GM18526 (cell line): ENCODE measurements around the gene IPO13.

Experiments used
- POLR2A ChIP-seq: IDR thresholded peaks from 3 replicates; pipeline ENCODE4 v1.6.1; 2011; ENCODE audit not compliant: insufficient read length; ENCODE audit errors: extremely low read depth

The IPO13 gene

GRCh38 chr1:43957407-43958040, 10.8 kb downstream of the IPO13 start:
- TF ChIP-seq POLR2A = no peak

DNA sequence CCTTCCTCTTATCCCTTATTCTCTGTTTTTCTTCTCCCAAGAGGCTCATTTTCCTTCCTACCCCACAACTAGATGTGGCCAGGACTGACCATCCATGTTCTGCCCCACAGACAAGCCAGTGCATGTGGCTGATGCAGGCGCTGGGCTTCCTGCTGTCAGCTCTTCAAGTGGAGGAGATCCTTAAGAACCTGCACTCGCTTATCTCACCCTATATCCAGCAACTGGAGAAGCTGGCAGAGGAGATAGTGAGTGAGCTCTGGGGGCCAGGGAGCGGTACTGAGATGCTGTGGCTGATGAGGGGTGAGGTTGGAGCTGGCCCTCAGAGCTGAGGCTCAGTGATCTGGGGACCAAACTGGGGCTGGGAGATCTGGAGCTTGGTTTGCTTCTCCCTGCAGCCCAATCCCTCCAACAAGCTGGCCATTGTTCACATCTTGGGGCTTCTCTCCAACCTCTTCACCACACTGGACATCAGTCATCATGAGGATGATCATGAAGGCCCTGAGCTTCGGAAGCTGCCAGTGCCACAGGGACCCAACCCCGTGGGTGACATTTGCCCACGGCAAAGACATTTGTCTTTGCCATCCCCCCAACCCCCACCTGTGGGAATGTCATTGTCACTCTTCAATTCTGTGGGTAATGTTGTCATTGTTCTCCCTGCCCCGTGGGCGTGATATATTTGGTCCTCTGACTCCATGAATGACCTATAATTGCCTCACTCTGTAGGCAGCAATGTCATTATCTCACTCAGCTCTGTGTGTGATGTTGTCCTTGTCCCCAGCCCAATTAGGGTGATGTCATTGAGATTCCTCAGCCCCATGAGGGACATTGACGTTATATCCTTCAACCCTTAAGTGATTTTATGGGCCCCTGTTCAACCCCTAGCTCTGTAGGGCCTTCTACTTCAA, 11.9 kb downstream of the IPO13 start:
- TF ChIP-seq POLR2A = no peak

DNA sequence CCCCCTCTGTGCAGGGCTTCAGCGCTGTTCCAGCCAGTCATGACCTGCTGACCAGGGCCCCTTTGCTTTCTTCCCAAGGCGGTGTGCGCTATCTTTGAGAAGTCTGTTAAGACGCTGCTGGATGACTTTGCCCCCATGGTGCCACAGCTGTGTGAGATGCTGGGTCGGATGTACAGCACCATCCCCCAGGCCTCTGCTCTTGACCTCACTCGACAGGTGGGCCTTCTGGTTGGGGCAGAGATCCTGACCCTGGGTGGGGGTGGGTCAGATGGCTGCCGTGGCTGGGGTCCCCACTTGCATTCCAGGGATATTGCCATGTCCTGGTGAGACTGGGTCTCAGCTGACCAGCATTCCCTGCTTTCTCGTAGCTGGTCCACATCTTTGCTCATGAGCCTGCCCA, 14.0 kb downstream of the IPO13 start:
- no peak for TF ChIP-seq POLR2A

GRCh38 chr1:43961692-43962091, 14.9 kb downstream of the IPO13 start:
- no peak for TF ChIP-seq POLR2A

DNA sequence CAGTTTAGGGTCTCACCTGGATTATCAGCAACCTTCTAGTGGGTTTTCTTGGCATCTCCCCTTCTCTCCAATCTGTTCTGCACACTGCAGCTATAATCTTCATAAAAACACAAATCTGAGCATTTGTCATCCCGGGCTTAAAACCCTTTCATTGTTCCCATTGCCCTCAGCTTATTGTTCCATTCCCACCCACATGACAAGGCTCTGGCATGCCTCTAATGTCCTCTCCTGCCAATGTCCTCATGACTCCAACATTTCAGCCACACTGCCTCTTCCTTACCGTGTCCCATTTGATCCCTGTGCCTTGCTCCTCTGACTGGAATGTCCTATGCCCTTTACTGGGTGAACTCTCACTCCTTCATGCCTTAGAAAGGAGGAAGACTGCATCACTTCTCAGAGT, 15.6 kb downstream of the IPO13 start:
- no peak for TF ChIP-seq POLR2A

DNA sequence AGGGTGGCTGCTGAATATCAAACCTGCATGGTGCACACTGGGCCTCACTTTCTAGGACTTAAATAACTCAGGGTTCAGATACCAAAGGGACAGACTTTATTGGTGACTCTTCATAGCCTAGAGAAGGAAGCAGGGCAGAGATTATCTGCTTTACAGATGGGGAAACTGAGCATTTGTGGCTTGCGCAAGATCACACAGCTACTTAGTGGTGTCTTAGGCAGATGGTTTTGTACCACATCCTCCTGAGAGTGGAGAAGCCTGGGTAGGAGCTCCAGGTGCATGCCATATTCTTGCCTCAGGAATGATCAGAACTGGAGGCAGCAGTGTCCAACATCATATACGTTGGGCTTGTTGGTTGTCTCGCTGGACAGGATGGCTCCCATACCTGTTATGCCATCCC, 16.3 kb downstream of the IPO13 start:
- no peak for TF ChIP-seq POLR2A

DNA sequence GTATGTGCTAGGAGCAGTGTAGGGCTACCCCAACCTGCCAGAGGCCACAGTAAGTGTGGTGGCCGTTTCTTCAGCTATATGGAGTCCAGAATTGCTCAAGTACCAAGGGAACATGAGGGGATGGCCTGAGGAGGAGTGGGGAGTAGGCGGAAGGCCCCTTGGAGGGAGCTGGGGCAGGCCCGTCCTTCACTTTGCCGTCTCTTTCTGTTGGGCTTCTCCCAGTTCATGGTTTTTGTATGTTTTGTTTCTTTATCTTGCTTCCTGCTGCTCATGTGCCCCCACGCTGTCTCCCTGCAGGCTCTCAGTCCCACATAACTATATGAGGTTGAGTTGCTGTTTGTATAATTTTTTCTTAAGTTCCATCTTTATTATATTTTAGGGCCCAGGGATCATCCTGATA, 17.1 kb downstream of the IPO13 start:
- no peak for TF ChIP-seq POLR2A

DNA sequence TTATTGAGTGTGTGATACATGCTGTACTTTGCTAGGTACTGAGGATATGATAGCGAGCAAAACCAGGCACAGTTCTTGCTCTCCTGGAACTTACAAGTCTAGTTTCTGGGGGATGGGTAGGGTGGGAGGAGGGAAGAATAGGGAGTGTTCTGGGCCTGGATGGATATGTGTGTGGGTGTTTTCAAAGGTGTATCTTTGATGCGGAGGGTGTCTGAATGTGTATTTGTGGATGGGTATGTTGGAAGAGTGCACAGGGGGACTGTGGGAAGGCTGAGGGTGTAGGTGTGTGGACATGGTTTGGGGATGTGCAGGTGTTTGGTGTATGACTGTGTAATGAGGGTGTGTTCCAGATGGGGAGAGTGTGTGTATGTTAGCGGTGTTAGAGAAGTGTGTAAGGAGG, 18.6 kb downstream of the IPO13 start:
- TF ChIP-seq POLR2A = no peak

- no peak for TF ChIP-seq POLR2A
Measured at GRCh38 chr1:43968348-43968948, 21.7 kb downstream of the IPO13 start.

GRCh38 chr1:43969416-43969745, 22.6 kb downstream of the IPO13 start:
- TF ChIP-seq POLR2A = no peak

DNA sequence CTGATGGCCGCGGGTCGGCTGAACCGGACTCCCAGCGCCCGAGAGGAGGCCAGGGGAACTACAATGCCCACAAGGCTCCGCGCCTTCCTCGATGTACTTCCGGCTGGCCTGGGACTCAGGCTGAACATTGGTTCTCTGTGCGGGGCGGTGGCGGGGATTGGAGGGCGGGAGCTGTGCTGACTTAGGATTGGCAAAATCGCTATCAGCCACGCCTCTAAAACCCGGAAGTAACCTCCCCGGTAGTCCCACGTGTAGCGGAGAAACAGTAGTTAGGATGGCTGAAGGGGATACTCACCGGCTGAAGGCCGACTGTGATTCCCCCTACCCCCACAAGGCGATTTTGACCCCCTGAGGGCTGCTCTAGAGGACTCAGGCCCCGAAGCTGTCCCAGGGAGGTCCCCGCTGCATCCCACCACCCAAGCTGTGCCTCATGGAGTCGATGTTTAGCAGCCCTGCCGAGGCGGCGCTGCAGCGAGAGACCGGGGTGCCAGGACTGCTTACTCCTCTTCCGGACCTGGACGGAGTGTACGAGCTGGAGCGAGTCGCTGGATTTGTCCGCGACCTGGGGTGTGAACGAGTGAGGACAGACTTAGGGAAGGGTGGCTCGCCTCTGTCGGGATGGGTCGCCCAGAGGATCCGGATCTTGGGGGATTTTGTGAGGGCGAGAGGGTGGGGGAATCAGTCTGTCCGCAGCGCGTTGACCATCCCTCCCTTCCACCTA, 23.2 kb downstream of the IPO13 start, which contains the start of gene DPH2:
Gene DPH2, plus strand, starts transcription at position 265 of the 721 bp plus-strand sequence. Its CDS starts 166 bp downstream, at position 431.
- TF ChIP-seq POLR2A = peak; percentile 58

DNA sequence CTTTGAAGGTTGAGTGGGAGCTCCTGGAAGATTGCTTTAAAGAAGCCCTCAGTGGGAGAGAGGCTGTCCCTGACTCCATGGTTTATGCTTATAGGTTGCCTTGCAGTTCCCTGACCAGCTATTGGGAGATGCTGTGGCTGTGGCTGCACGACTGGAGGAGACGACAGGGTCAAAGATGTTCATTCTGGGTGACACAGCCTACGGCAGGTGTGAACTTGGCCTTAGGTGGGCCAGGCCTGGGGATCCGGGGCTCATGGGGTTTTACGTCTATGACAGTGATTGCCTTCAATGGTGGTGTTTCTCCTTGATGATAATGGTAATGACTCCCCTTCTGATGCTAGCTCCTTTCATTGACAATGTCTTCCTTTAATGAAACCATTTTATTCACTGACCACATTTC, 23.8 kb downstream of the IPO13 start:
- TF ChIP-seq POLR2A = no peak

DNA sequence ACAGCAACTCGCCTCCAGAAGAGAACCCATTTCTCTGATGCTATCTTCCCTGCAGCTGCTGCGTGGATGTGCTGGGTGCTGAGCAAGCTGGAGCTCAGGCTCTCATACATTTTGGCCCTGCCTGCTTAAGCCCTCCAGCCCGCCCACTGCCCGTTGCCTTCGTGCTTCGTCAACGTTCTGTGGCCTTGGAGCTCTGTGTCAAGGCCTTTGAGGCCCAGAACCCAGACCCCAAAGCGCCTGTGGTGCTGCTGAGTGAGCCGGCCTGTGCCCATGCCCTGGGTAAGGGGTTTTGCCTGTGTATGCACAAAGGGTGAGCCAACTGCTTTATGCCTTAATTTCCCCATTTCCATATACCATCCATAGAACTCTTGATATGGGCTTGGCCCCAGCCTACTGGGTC, 24.2 kb downstream of the IPO13 start:
- TF ChIP-seq POLR2A = no peak

DNA sequence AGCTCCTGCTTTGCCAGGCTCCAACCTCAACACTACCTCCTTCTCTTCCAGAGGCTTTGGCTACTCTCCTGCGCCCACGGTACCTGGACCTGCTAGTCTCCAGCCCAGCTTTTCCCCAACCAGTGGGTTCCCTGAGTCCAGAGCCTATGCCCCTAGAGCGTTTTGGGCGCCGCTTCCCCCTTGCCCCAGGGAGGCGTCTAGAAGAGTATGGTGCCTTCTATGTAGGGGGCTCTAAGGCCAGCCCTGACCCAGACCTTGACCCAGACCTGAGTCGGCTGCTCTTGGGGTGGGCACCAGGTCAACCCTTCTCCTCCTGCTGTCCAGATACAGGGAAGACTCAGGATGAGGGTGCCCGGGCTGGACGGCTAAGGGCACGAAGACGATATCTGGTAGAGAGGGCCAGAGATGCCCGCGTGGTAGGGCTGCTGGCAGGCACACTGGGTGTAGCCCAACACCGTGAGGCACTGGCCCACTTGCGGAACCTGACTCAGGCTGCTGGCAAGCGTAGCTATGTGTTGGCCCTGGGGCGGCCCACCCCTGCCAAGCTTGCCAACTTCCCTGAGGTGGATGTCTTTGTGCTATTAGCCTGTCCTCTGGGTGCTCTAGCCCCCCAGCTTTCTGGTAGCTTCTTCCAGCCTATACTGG, 24.7 kb downstream of the IPO13 start:
- no peak for TF ChIP-seq POLR2A

DNA sequence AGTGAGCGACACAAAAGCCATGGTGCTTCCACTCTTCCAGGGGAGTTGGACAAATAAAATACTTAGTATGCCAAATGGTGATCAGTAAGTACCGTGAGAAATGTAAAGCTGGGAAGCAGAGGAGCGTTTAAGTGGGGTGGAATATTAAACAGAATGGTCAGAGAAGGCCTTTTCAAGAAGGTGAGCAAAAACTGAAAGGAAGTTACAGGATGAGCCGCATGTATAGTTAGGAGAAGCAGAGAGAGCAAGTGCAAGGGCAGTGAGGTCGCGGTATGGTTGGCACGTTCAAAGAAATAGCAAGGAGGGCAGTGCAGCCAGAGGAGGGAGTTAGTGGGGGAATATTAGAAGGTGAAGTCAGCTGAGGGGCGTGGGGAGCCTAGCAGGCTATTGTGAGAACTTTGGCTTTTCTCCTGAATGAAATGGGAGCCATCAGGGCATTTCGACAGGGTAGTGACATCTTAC, 27.3 kb downstream of the IPO13 start:
- no peak for TF ChIP-seq POLR2A

- TF ChIP-seq POLR2A = peak; percentile 69
Measured at GRCh38 chr1:43974443-43975248, 27.9 kb downstream of the IPO13 start, which contains the start of gene ATP6V0B. ATP6V0B (plus strand) TSS chr1:43974960; CDS start chr1:43975041, 81 bp downstream.
